GM12864 (cell line): ENCODE results near the gene LCE3E.
"Not testable (repeated sequence)": the region's sequence is repeated elsewhere in the genome, so short reads cannot be mapped to it uniquely, and the experiment has no call there.

Source experiments
- DNase-seq: peaks from one replicate; pipeline ENCODE4 v3.0.0-alpha.2; 2011; ENCODE audit warnings: low read depth
- H3K4me3 ChIP-seq: 2 replicates; pipeline ENCODE4 v1.5.1; 2011; ENCODE audit warnings: mild to moderate bottlenecking, low read depth, low read length, control low read depth
- TF ChIP-seq, protein P1 (sequence below): IDR thresholded peaks from 2 replicates; pipeline ENCODE4 v1.5.1; 2011; ENCODE audit warnings: low read depth, mild to moderate bottlenecking, moderate library complexity, low read length, control low read depth, inconsistent platforms; ENCODE audit errors: missing control alignments

Gene LCE3E, protein sequence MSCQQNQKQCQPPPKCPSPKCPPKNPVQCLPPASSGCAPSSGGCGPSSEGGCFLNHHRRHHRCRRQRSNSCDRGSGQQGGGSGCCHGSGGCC

DNA sequence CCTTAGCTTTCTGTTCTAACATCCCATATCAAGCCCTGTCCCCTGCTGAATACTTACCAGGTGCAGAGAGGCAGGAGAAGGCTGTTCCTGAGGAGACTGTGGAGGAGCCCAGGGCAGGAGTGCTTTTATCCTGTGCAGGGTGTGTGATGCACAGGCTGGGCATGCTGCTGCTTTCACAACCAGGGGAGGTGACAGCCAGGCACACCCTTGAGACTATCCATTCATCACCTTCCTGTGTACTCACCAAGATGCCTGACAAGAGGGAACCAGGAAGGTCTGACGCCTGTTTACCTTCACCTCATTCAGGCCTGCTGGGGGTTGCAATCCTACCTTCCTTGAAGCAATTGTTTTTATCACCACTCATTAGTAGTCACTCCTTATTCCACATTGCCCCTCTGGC, at the start of gene LCE3E:
Gene LCE3E, minus strand, starts transcription at position 100 of the 400 bp plus-strand sequence. CDS start 572 bp downstream, outside the sequence.
- DNase-seq = no peak
- no peak within 1 kb of the TSS for H3K4me3 ChIP-seq
- TF ChIP-seq, protein P1, sequence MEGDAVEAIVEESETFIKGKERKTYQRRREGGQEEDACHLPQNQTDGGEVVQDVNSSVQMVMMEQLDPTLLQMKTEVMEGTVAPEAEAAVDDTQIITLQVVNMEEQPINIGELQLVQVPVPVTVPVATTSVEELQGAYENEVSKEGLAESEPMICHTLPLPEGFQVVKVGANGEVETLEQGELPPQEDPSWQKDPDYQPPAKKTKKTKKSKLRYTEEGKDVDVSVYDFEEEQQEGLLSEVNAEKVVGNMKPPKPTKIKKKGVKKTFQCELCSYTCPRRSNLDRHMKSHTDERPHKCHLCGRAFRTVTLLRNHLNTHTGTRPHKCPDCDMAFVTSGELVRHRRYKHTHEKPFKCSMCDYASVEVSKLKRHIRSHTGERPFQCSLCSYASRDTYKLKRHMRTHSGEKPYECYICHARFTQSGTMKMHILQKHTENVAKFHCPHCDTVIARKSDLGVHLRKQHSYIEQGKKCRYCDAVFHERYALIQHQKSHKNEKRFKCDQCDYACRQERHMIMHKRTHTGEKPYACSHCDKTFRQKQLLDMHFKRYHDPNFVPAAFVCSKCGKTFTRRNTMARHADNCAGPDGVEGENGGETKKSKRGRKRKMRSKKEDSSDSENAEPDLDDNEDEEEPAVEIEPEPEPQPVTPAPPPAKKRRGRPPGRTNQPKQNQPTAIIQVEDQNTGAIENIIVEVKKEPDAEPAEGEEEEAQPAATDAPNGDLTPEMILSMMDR = no peak

DNA sequence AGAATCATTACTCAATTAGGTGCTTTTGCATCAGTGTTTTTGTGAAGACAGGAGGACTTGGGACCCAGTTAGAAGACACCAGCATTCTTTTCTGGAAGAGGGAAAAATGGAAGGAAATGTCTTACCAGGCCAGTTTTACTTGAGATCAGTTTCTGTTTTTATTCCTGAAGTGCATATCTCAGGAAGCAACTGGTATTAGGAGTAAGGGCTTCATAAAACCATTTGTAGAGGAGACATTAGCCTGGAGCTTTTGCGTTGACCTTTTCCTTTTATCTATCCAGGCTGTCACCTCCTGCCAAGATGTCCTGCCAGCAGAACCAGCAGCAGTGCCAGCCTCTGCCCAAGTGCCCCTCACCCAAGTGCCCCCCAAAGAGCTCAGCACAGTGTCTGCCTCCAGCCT, 46.9 kb upstream of the LCE3E start, which contains the start of gene LCE3B:
Gene LCE3B, plus strand, starts transcription at position 301 of the 400 bp plus-strand sequence. Its CDS starts 0 bp downstream, at position 301.
- H3K4me3 ChIP-seq = no peak within 1 kb of the TSS
- TF ChIP-seq, protein P1 = no peak
- no peak for DNase-seq

DNA sequence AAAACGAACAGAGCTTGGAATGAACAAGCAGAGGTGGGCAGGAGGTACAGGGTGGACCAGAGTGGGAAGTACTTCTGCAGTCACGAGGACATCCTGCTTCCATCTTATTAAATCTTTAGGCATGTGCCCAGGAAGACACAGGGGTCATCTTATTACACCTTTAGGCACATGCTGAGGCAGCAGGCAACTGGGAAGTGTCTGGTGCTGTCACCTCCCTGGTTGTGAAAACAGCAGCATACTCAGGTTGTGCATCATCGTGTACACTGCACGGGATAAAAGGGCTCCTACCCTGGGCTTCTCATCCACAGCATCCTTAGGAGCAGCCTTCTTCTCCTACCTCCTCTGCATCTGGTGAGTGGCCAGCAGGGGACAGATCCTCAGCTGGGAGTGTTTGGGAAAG, 33.4 kb upstream of the LCE3E start, which contains the start of gene LCE3C:
Gene LCE3C, plus strand, starts transcription at position 301 of the 400 bp plus-strand sequence. CDS start 498 bp downstream, outside the sequence.
- no peak for DNase-seq
- TF ChIP-seq, protein P1 = no peak
- H3K4me3 ChIP-seq = no peak within 1 kb of the TSS

DNA sequence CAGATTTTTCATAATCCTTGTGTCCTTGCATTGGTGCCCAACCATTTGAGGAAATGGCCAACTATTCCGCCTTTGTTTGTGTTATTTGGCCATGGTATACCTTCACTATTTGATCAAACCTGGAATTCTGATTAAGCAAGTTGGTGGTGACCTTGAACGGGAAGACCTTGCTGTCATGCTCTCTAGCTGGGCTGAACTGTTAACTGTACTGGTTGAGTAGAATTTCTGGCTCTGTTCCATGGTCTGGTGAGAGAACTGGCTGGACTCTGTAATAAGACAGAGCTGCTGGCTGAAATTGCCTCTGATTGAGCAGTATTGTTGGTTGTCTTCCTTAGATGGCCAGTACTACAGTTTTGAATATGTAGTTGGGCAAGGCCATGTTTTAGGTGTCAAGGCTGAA, 30.4 kb upstream of the LCE3E start:
- H3K4me3 ChIP-seq = no peak overlapping the region
- TF ChIP-seq, protein P1 = no peak
- no peak for DNase-seq

DNA sequence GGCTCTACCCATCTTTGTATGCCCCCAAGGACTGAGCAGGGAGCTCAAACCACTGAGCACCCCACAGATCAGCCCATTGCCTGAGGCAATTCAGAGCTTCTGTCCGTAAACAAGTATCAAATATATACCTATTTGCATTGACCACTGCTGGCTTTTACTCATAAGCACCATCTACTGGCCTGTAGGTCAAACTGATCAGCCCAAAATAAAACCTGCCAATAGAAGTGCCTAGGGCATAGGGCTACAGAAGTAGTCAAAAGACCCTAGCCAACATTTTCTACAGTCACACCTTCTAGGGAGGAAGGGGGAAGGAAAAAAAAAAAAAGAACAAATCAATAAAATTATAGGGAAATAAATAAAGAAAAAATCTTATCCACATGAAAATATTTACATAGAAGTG, 19.0 kb upstream of the LCE3E start:
- H3K4me3 ChIP-seq = no peak overlapping the region
- TF ChIP-seq, protein P1 = peak; percentile 58
- DNase-seq = no peak

DNA sequence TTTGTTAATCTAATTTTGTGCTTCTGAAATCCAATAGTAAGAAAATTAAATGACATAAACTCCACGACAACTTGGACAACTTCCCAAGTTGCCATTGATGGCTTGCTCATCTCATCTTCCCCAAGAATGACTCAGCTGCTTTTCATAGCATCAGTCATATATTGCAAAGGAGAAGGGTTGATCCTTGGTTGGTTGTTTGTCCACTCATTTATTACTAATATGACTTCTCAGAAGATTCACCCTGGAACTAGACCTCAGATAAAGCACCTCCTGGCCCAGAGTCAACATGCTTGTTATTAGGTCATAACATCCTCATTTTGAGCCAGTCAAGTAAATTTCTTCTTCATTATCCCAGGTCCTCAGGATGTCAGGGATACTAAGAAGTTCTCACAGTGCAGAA, 16.1 kb upstream of the LCE3E start:
- no peak for DNase-seq
- TF ChIP-seq, protein P1 = no peak

DNA sequence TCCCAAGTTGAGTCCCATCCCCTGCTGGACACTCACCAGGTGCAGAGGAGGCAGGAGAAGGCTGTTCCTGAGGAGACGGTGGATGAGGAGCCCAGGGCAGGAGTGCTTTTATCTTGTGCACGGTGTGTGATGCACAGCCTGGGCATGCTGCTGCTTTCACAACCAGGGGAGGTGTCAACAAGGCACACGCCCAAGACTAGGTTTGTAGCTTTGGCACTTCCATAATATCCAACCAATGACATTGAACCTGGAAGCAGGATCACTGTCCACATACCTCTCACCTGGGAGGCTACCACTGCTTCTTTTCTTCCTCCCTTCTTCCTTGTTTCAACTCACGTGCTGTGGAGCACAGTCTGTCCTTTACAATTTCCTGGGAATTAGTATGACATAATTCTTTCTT, 13.9 kb upstream of the LCE3E start, which contains the start of gene LCE3D:
Gene LCE3D, minus strand, starts transcription at position 84 of the 400 bp plus-strand sequence. CDS start 580 bp downstream, outside the sequence.
- TF ChIP-seq, protein P1 = no peak
- DNase-seq = no peak

More for the DNA sequence above, 16.1 kb upstream of the LCE3E start:
- H3K4me3 ChIP-seq = no peak overlapping the region

DNA sequence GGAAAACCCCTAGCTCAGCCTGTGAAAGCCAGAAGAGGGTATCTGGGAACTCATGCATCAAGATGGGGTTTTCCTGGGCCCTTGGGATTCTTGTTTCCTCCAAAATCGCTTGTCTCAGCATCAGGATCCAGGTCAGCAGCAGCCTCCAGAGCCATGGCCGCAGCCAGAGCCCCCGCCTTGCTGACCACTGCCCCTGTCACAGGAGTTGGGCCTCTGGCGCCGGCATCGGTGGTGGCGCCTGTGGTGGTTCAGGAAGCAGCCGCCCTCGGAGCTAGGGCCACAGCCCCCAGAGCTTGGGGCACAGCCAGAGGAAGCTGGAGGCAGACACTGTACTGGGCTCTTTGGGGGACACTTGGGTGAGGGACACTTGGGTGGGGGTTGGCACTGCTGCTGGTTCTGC, 12.9 kb upstream of the LCE3E start:
- not testable (repeated sequence) for DNase-seq, H3K4me3 ChIP-seq

More for the DNA sequence above, 13.9 kb upstream of the LCE3E start, which contains the start of gene LCE3D:
- no peak within 1 kb of the TSS for H3K4me3 ChIP-seq
